GM18867 (cell line): ENCODE data around the gene PLPP3.
A peak's percentile ranks its signal among the peaks of the same experiment; 100 is the strongest.
"Not testable (repeated sequence)": the region's sequence is repeated elsewhere in the genome, so short reads cannot be mapped to it uniquely, and the experiment has no call there.

Source experiments
- ATAC-seq: cut with Tn5 transposase; IDR thresholded peaks from one replicate; pipeline ENCODE4 v1.9.1; 2021; ENCODE audit warnings: mild to moderate bottlenecking, moderate library complexity; ENCODE audit not compliant: unreplicated experiment

PLPP3 gene

GRCh38 chr1:56578963-56579875, at the start of gene PLPP3:
PLPP3 (minus strand) TSS chr1:56579563; CDS start chr1:56579016, 547 bp downstream.
- ATAC-seq: no peak

- ATAC-seq: no peak
Observed at GRCh38 chr1:56627636-56628039, 48.3 kb upstream of the PLPP3 start.

GRCh38 chr1:56627019-56627635, 47.8 kb upstream of the PLPP3 start:
- no peak for ATAC-seq

GRCh38 chr1:56626546-56626945, 47.2 kb upstream of the PLPP3 start:
- ATAC-seq: no peak

- no peak for ATAC-seq
Observed at GRCh38 chr1:56625819-56626440, 46.6 kb upstream of the PLPP3 start.

GRCh38 chr1:56617141-56617540, 37.8 kb upstream of the PLPP3 start:
- ATAC-seq: no peak

GRCh38 chr1:56610770-56611169, 31.4 kb upstream of the PLPP3 start:
- not testable (repeated sequence) for ATAC-seq

GRCh38 chr1:56610097-56610496, 30.7 kb upstream of the PLPP3 start:
- not testable (repeated sequence) for ATAC-seq

GRCh38 chr1:56595397-56596191, 16.2 kb upstream of the PLPP3 start:
- ATAC-seq: not testable (repeated sequence)

- ATAC-seq: no peak
Observed at GRCh38 chr1:56591909-56592308, 12.5 kb upstream of the PLPP3 start.

GRCh38 chr1:56590520-56591011, 11.2 kb upstream of the PLPP3 start:
- ATAC-seq: no peak

- no peak for ATAC-seq
Observed at GRCh38 chr1:56589369-56589768, 10.0 kb upstream of the PLPP3 start.

- ATAC-seq: no peak
Observed at GRCh38 chr1:56586502-56586901, 7.1 kb upstream of the PLPP3 start.

GRCh38 chr1:56585985-56586384, 6.6 kb upstream of the PLPP3 start:
- ATAC-seq: no peak

GRCh38 chr1:56584910-56585528, 5.7 kb upstream of the PLPP3 start:
- ATAC-seq: peak; percentile 78

- no peak for ATAC-seq
Observed at GRCh38 chr1:56583957-56584468, 4.7 kb upstream of the PLPP3 start.

GRCh38 chr1:56580771-56581170, 1.4 kb upstream of the PLPP3 start:
- ATAC-seq: no peak

GRCh38 chr1:56578138-56578962, 1.0 kb downstream of the PLPP3 start:
- no peak for ATAC-seq
